GM19238 (cell line): Measurements from ENCODE around the gene CNFN.
"Not testable (repeated sequence)": the region's sequence is repeated elsewhere in the genome, so short reads cannot be mapped to it uniquely, and the experiment has no call there.

Experiments used
- DNase-seq: peaks from one replicate; pipeline ENCODE4 v3.0.0; 2011; ENCODE audit warnings: low spot score; ENCODE audit not compliant: insufficient read length

Gene CNFN

GRCh38 chr19:42351079-42351735 lies 38.9 kb downstream of the CNFN start:
- no peak for DNase-seq

- DNase-seq: no peak
Observed at GRCh38 chr19:42350417-42350816, 39.7 kb downstream of the CNFN start.

- no peak for DNase-seq
Observed at GRCh38 chr19:42349378-42350107, 40.6 kb downstream of the CNFN start.

- DNase-seq: no peak
Observed at GRCh38 chr19:42348211-42348610, 41.9 kb downstream of the CNFN start.

- no peak for DNase-seq
Observed at GRCh38 chr19:42345191-42345812, 44.8 kb downstream of the CNFN start.

- DNase-seq: no peak
Observed at GRCh38 chr19:42344336-42344893, 45.7 kb downstream of the CNFN start.

- DNase-seq: no peak
Observed at GRCh38 chr19:42343344-42344110, 46.6 kb downstream of the CNFN start.

GRCh38 chr19:42339922-42340321 lies 50.2 kb downstream of the CNFN start:
- DNase-seq: not testable (repeated sequence)

GRCh38 chr19:42339126-42339860 lies 50.8 kb downstream of the CNFN start:
- not testable (repeated sequence) for DNase-seq
